GM18511 (cell line): Measurements from ENCODE around the gene CACNA1F.
"Not testable (repeated sequence)": the region's sequence is repeated elsewhere in the genome, so short reads cannot be mapped to it uniquely, and the experiment has no call there.

ENCODE experiments used
- ATAC-seq: cut with Tn5 transposase; IDR thresholded peaks from one replicate; pipeline ENCODE4 v1.9.1; 2021; ENCODE audit warnings: mild to moderate bottlenecking, moderate library complexity; ENCODE audit not compliant: unreplicated experiment

CACNA1F gene

GRCh38 chrX:49177873-49178480 is 55.2 kb downstream of the CACNA1F start:
- no peak for ATAC-seq

GRCh38 chrX:49177338-49177833 is 55.8 kb downstream of the CACNA1F start:
- ATAC-seq = no peak

- ATAC-seq = no peak
These were observed 56.5 kb downstream of the CACNA1F start for GRCh38 chrX:49176421-49177326.

GRCh38 chrX:49175435-49176274 is 57.5 kb downstream of the CACNA1F start:
- ATAC-seq = no peak

GRCh38 chrX:49174723-49175122 is 58.4 kb downstream of the CACNA1F start:
- no peak for ATAC-seq

GRCh38 chrX:49173544-49173943 is 59.6 kb downstream of the CACNA1F start:
- not testable (repeated sequence) for ATAC-seq

- peak; percentile 79 for ATAC-seq
These were observed 60.8 kb downstream of the CACNA1F start for GRCh38 chrX:49172280-49172780.

GRCh38 chrX:49171752-49172279 is 61.3 kb downstream of the CACNA1F start, which contains the start of gene PLP2:
PLP2 (plus strand) TSS chrX:49171898; CDS start chrX:49172001, 103 bp downstream.
- ATAC-seq = peak; percentile 39

GRCh38 chrX:49167740-49168108 is 65.4 kb downstream of the CACNA1F start:
- ATAC-seq = no peak

- ATAC-seq = peak; percentile 40
These were observed 66.0 kb downstream of the CACNA1F start for GRCh38 chrX:49166914-49167739.

- ATAC-seq = peak; percentile 43
These were observed 66.9 kb downstream of the CACNA1F start for GRCh38 chrX:49165901-49166881.

- ATAC-seq = no peak
These were observed 68.4 kb downstream of the CACNA1F start for GRCh38 chrX:49164589-49165360.

- ATAC-seq = peak; percentile 45
These were observed 69.4 kb downstream of the CACNA1F start for GRCh38 chrX:49163555-49164419.

GRCh38 chrX:49162620-49163019 is 70.5 kb downstream of the CACNA1F start, which contains the start of gene MAGIX:
MAGIX (plus strand) TSS chrX:49162758; CDS start chrX:49162890, 132 bp downstream.
- ATAC-seq = no peak

GRCh38 chrX:49161632-49162031 is 71.5 kb downstream of the CACNA1F start:
- ATAC-seq = no peak

- ATAC-seq = no peak
These were observed 72.2 kb downstream of the CACNA1F start for GRCh38 chrX:49160908-49161307.

- ATAC-seq = no peak
These were observed 75.9 kb downstream of the CACNA1F start for GRCh38 chrX:49157194-49157593.
